Adrenal gland (tissue), 12 donors: Measurements from ENCODE around the gene SNCG. TPM values are rescaled to one million over a fixed set of nuclear protein-coding genes. Genes with fewer than 3 reads are reported as not detected.

ENCODE experiments used
- DNase-seq, 7 donors: peaks; one replicate each; pipeline ENCODE4 v3.0.0-alpha.2; 2019 to 2020
- H3K27ac ChIP-seq, 5 donors: fragments of 200-600 bp; sonication (generic) in 4 of 5; 1 replicate in 3 of 5; 2 replicates in 2 of 5; pipeline versions ENCODE4 v1.5.1 to v1.8.0; 2016 to 2020; ENCODE audit warnings: mild to moderate bottlenecking in 1 of 5
- H3K27me3 ChIP-seq: fragments of 200-600 bp; 2 replicates; pipeline ENCODE4 v1.8.0; 2021
- H3K36me3 ChIP-seq, 2 donors: fragments of 200-600 bp; replicated peaks in 1 of 2; 1 replicate in 1 of 2; 2 replicates in 1 of 2; pipeline versions ENCODE4 v1.5.1 to v1.8.0; 2018 to 2022
- H3K4me1 ChIP-seq, 2 donors: fragments of 200-600 bp; replicated peaks in 1 of 2; 1 replicate in 1 of 2; 2 replicates in 1 of 2; pipeline versions ENCODE4 v1.5.1 to v1.8.0; 2018 to 2021
- H3K4me3 ChIP-seq, 4 donors: fragments of 200-600 bp; sonication (generic) in 3 of 4; one replicate each; pipeline ENCODE4 v1.5.1; 2016 to 2018
- H3K9me3 ChIP-seq, 3 donors: fragments of 200-600 bp; sonication (generic) in 1 of 3; replicated peaks in 1 of 3; 1 replicate in 2 of 3; 2 replicates in 1 of 3; pipeline versions ENCODE4 v1.5.1 to v1.8.0; 2016 to 2021
- CTCF ChIP-seq, 6 experiments: fragments of 450-650 bp in 4 of 6; fragments of 200-600 bp in 2 of 6; sonication (generic) in 1 of 6; IDR thresholded peaks; 1 replicate in 5 of 6; 2 replicates in 1 of 6; pipeline versions ENCODE4 v1.5.1 to v1.8.0; 2016 to 2021; ENCODE audit warnings: antibody characterized with exemption in 6 of 6, mild to moderate bottlenecking in 2 of 6, moderate library complexity in 1 of 6
- POLR2A ChIP-seq, 2 donors: fragments of 450-650 bp; IDR thresholded peaks; one replicate each; pipeline ENCODE4 v1.6.1; 2017; ENCODE audit warnings: antibody characterized with exemption in 2 of 2, mild to moderate bottlenecking in 2 of 2, moderate library complexity in 1 of 2
- WGBS, 4 donors: extraction: QIAGEN DNeasy Blood & Tissue Kit in 2 of 4; methylation state at CpG; one replicate each; pipeline versions ENCODE4 v1.1.5 to v1.1.7; 2013 to 2017; 5-methylcytosine and 5-hydroxymethylcytosine counted together
- intact Hi-C, 2 donors: fragments of 100-400 bp; cut with DNase I; formaldehyde crosslinking; loops; one replicate each; pipeline versions ENCODE4 v1.14.1 to v1.15.0; 2022 to 2023
- polyA plus RNA-seq, 3 donors: library from polyadenylated mRNA; stranded (reverse); fragments of 200-250 nt in 2 of 3; fragments of 350-450 nt in 1 of 3; fragmentation: Illumina TruSeq in 1 of 3; extraction: RNeasy Lipid Tissue Mini Kit (QIAGEN cat#74804) in 1 of 3; gene quantifications; one replicate each; pipeline ENCODE4 v1.2.3, GENCODE V29; 2013 to 2014
- total RNA-seq, 9 donors: library from RNA; depleted of rRNA in 4 of 9; stranded (reverse); fragments of >200 nt in 4 of 9; fragments of 120-200 nt in 1 of 9; fragmentation: NEBNext Ultra II Directional in 1 of 9; extraction: Animal tissue kit (Norgen Biotek cat#: 25700) in 1 of 9; gene quantifications; one replicate each; pipeline versions ENCODE4 v1.1.0 to v1.2.4, GENCODE V29; 2013 to 2023
- donor health status: healthy with polysubstance abuse.
- donor health status: Bipolar disorder and iron deficiency.
- donor health status: DM: yes; HTN: yes; CAD: no.
- donor health status: DM: no; HTN: no; CAD: no.
- donor health status: DM: no; HTN: no; CAD: no.
- donor health status: DM: yes; HTN: yes; CAD: no.

The SNCG gene
- total and polyA plus RNA-seq, 12 donors, result 176 to 1,580 (median 448) TPM

GRCh38 chr10:86970162-86970981, 12.0 kb downstream of the SNCG start:
- 10 to 38% (median 22%) methylated on average over 3 to 30 of the region's 30 CpGs for WGBS, 4 donors
- peak overlapping the region; percentile 75 to 98 (median 96) for H3K27ac ChIP-seq
- peak; percentile 58 to 87 (median 76) for DNase-seq
- H3K4me3 ChIP-seq, result peak overlapping the region in 3 of 4 donors; percentile 69 to 74 (median 70)
- no peaks in the 10 kb centered on the region for H3K36me3 ChIP-seq
- H3K4me1 ChIP-seq, result peaks cover 33 to 55% of the 10 kb centered on the region in 2 donors
- no peaks in the 10 kb centered on the region for H3K9me3 ChIP-seq
- no peak for TF ChIP-seq CTCF (IDR thresholded peaks at IDR 0.05)
- peak in 1 of 2 donors; percentile 47 for TF ChIP-seq POLR2A (IDR thresholded peaks at IDR 0.05)
- no peaks in the 10 kb centered on the region for H3K27me3 ChIP-seq
- intact Hi-C loops, result no loop called here

- Histone ChIP-seq H3K36me3 (no peaks in the 10 kb centered on the region), H3K9me3 (no peaks in the 10 kb centered on the region), H3K4me3 (peak overlapping the region in 3 of 4 donors; percentile 69 to 74 (median 70)), H3K27me3 (no peaks in the 10 kb centered on the region), H3K27ac (peak overlapping the region; percentile 75 to 98 (median 96)), H3K4me1 (peaks cover 33 to 52% of the 10 kb centered on the region in 2 donors)
- intact Hi-C loops, result no loop called here
- 0 to 3% (median 1%) methylated on average over 10 to 20 of the region's 20 CpGs; no CpG with 5 or more reads in 1 of the 4 donors for WGBS, 4 donors
- TF ChIP-seq CTCF (IDR thresholded peaks at IDR 0.05) (no peak), POLR2A (IDR thresholded peaks at IDR 0.05) (peak; percentile 82 to 93)
- DNase-seq, result no peak
Measured at GRCh38 chr10:86970982-86971231, 12.5 kb downstream of the SNCG start.

- Histone ChIP-seq H3K36me3 (no peaks in the 10 kb centered on the region), H3K9me3 (no peaks in the 10 kb centered on the region), H3K4me3 (peak overlapping the region in 2 of 4 donors; percentile 70 to 74), H3K27ac (peak overlapping the region; percentile 75 to 98 (median 96)), H3K4me1 (peaks cover 28 to 47% of the 10 kb centered on the region in 2 donors), H3K27me3 (no peaks in the 10 kb centered on the region)
- intact Hi-C loops, result no loop called here
- 0 to 20% (median 9%) methylated on average over 12 to 66 of the region's 66 CpGs for WGBS, 4 donors
- TF ChIP-seq POLR2A (IDR thresholded peaks at IDR 0.05) (peak in 1 of 2 donors; percentile 17), CTCF (IDR thresholded peaks at IDR 0.05) (peak in 4 of 6 experiments; percentile 34 to 50 (median 44))
- DNase-seq, result peak; percentile 93 to 97 (median 94)
Measured at GRCh38 chr10:86971232-86971991, 13.0 kb downstream of the SNCG start.
